ENCODE data around the gene PRSS57. TPM values are rescaled to one million over a fixed set of nuclear protein-coding genes. Genes with fewer than 3 reads are reported as not detected.
A peak's percentile ranks its signal among the peaks of the same experiment; 100 is the strongest.

Gene PRSS57
- total RNA-seq, 2 donors from 2014 or later = 1.7 TPM; not detected in 1

- Histone ChIP-seq H3K9me3 (no peaks in the 10 kb centered on the region), H3K4me1 (replicated peaks) (no peaks in the 10 kb centered on the region), H3K36me3 (no peaks in the 10 kb centered on the region), H3K27me3 (replicated peaks; ENCODE audit: insufficient read depth) (no peaks in the 10 kb centered on the region), H3K27ac (no peak overlapping the region), H3K4me3 (no peak overlapping the region)
- intact Hi-C loops (cut with DNase I) = no loop called here
- 86% methylated on average over 13 of the region's 13 CpGs for WGBS
- TF ChIP-seq CTCF (IDR thresholded peaks at IDR 0.05) (no peak), POLR2AphosphoS5 (IDR thresholded peaks at IDR 0.05) (no peak), POLR2A (IDR thresholded peaks at IDR 0.05) (no peak)
- no peak for DNase-seq (ENCODE audit: low spot score)
These were observed 28.0 kb upstream of the PRSS57 start for GRCh38 chr19:723247-723646.

GRCh38 chr19:722553-723101, 27.4 kb upstream of the PRSS57 start:
- no peak overlapping the region for H3K27ac ChIP-seq
- no peak for TF ChIP-seq CTCF (IDR thresholded peaks at IDR 0.05)
- no peak for TF ChIP-seq POLR2AphosphoS5 (IDR thresholded peaks at IDR 0.05)
- TF ChIP-seq POLR2A (IDR thresholded peaks at IDR 0.05) = no peak
- DNase-seq (ENCODE audit: low spot score) = no peak
- no peaks in the 10 kb centered on the region for H3K27me3 ChIP-seq (replicated peaks; ENCODE audit: insufficient read depth)
- H3K4me3 ChIP-seq = no peak overlapping the region
- intact Hi-C loops (cut with DNase I) = no loop called here
- H3K4me1 ChIP-seq (replicated peaks) = no peaks in the 10 kb centered on the region
- H3K9me3 ChIP-seq = no peaks in the 10 kb centered on the region
- no peaks in the 10 kb centered on the region for H3K36me3 ChIP-seq
- WGBS = 60% methylated on average over 17 of the region's 17 CpGs

- TF ChIP-seq CTCF (IDR thresholded peaks at IDR 0.05) (no peak), POLR2AphosphoS5 (IDR thresholded peaks at IDR 0.05) (no peak), POLR2A (IDR thresholded peaks at IDR 0.05) (no peak)
- no peaks in the 10 kb centered on the region for H3K9me3 ChIP-seq
- intact Hi-C loops (cut with DNase I) = no loop called here
- WGBS = 24% methylated on average over 39 of the region's 58 CpGs
- H3K27ac ChIP-seq = peak overlapping the region; percentile 23 to 39
- H3K4me1 ChIP-seq (replicated peaks) = no peaks in the 10 kb centered on the region
- no peaks in the 10 kb centered on the region for H3K27me3 ChIP-seq (replicated peaks; ENCODE audit: insufficient read depth)
- no peak for DNase-seq (ENCODE audit: low spot score)
- H3K4me3 ChIP-seq = no peak overlapping the region
- no peaks in the 10 kb centered on the region for H3K36me3 ChIP-seq
These were observed 25.3 kb upstream of the PRSS57 start for GRCh38 chr19:720345-721160.

- no peaks in the 10 kb centered on the region for H3K36me3 ChIP-seq
- intact Hi-C loops (cut with DNase I) = no loop called here
These were observed 24.5 kb upstream of the PRSS57 start for GRCh38 chr19:719636-720344.

More at GRCh38 chr19:719636-720344, 24.5 kb upstream of the PRSS57 start:
- 25% methylated on average over 63 of the region's 79 CpGs for whole genome bisulfite sequencing
- H3K27ac ChIP-seq = peak overlapping the region; percentile 23 to 53
- no peak for DNase-seq (ENCODE audit: low spot score)
- H3K27me3 ChIP-seq (replicated peaks; ENCODE audit: insufficient read depth) = no peaks in the 10 kb centered on the region
- no peaks in the 10 kb centered on the region for H3K9me3 ChIP-seq
- H3K4me3 ChIP-seq = no peak overlapping the region
- no peak for TF ChIP-seq CTCF (IDR thresholded peaks at IDR 0.05)
- no peak for TF ChIP-seq POLR2AphosphoS5 (IDR thresholded peaks at IDR 0.05)
- TF ChIP-seq POLR2A (IDR thresholded peaks at IDR 0.05) = no peak
- no peaks in the 10 kb centered on the region for H3K4me1 ChIP-seq (replicated peaks)
